H9 (cell line): ENCODE measurements around the gene TSPAN18. TPM values are rescaled to one million over a fixed set of nuclear protein-coding genes. Genes with fewer than 3 reads are reported as not detected.
A peak's percentile ranks its signal among the peaks of the same experiment; 100 is the strongest.

Experiments
- DNase-seq: peaks from one replicate; pipeline ENCODE4 v3.0.0-alpha.2; 2017
- H2AFZ ChIP-seq: one replicate; pipeline ENCODE4 v1.6.1; 2013; ENCODE audit warnings: mild to moderate bottlenecking, low read length, control low read depth, moderate library complexity
- H2AK5ac ChIP-seq: 2 replicates; pipeline ENCODE4 v1.6.1; 2013; ENCODE audit warnings: low read length, control low read depth, mixed read lengths; ENCODE audit not compliant: insufficient read length
- H2BK120ac ChIP-seq: one replicate; pipeline ENCODE4 v1.6.1; 2013; ENCODE audit warnings: low read depth, mild to moderate bottlenecking, low read length, control low read depth, inconsistent platforms; ENCODE audit not compliant: poor library complexity, severe bottlenecking
- H2BK12ac ChIP-seq: 2 replicates; pipeline ENCODE4 v1.6.1; 2013; ENCODE audit warnings: low read length, control low read depth, mixed read lengths, low read depth; ENCODE audit not compliant: insufficient read length
- H2BK15ac ChIP-seq: 2 replicates; pipeline ENCODE4 v1.6.1; 2013; ENCODE audit warnings: low read depth, low read length, control low read depth
- H2BK20ac ChIP-seq: one replicate; pipeline ENCODE4 v1.6.1; 2013; ENCODE audit warnings: low read depth, mild to moderate bottlenecking, low read length, control low read depth, inconsistent platforms; ENCODE audit not compliant: poor library complexity, severe bottlenecking
- H2BK5ac ChIP-seq: 2 replicates; pipeline ENCODE4 v1.6.1; 2013; ENCODE audit warnings: low read length, control low read depth, mixed read lengths; ENCODE audit not compliant: insufficient read length
- H3K14ac ChIP-seq: 2 replicates; pipeline ENCODE4 v1.6.1; 2013; ENCODE audit warnings: low read length, control low read depth; ENCODE audit not compliant: insufficient read depth
- H3K18ac ChIP-seq: 2 replicates; pipeline ENCODE4 v1.6.1; 2013; ENCODE audit warnings: low read depth, mild to moderate bottlenecking, mixed read lengths, low read length, control low read depth; ENCODE audit not compliant: insufficient read length
- H3K23ac ChIP-seq: 2 replicates; pipeline ENCODE4 v1.6.1; 2013; ENCODE audit warnings: low read length, control low read depth, mixed read lengths, low read depth; ENCODE audit not compliant: insufficient read length
- H3K23me2 ChIP-seq: 2 replicates; pipeline ENCODE4 v1.6.1; 2013; ENCODE audit warnings: low read depth, mild to moderate bottlenecking, mixed read lengths, low read length, control low read depth; ENCODE audit not compliant: insufficient read length, poor library complexity, severe bottlenecking
- H3K27ac ChIP-seq: 2 replicates; pipeline ENCODE4 v1.5.1; 2013; ENCODE audit warnings: low read length, control low read depth, mixed read lengths, low read depth; ENCODE audit not compliant: insufficient read length
- H3K27me3 ChIP-seq: 2 replicates; pipeline ENCODE4 v1.6.1; 2013; ENCODE audit warnings: low read length, control low read depth, inconsistent platforms; ENCODE audit not compliant: insufficient read depth
- H3K4ac ChIP-seq: 2 replicates; pipeline ENCODE4 v1.6.1; 2013; ENCODE audit warnings: low read depth, mild to moderate bottlenecking, control low read depth, inconsistent platforms, low read length, moderate library complexity
- H3K4me1 ChIP-seq: 2 replicates; pipeline ENCODE4 v1.6.1; 2013; ENCODE audit warnings: low read length, control low read depth, inconsistent platforms; ENCODE audit not compliant: insufficient read depth
- H3K4me2 ChIP-seq: 2 replicates; pipeline ENCODE4 v1.6.1; 2013; ENCODE audit warnings: low read length, control low read depth, mixed read lengths; ENCODE audit not compliant: insufficient read length, insufficient read depth
- H3K56ac ChIP-seq: 2 replicates; pipeline ENCODE4 v1.6.1; 2013; ENCODE audit warnings: low read depth, mild to moderate bottlenecking, mixed read lengths, low read length, control low read depth; ENCODE audit not compliant: insufficient read length
- H3K79me1 ChIP-seq: 2 replicates; pipeline ENCODE4 v1.6.1; 2013; ENCODE audit warnings: low read depth, mild to moderate bottlenecking, moderate library complexity, low read length, control low read depth, inconsistent platforms; ENCODE audit not compliant: insufficient read depth, poor library complexity, severe bottlenecking
- H3K79me2 ChIP-seq: 2 replicates; pipeline ENCODE4 v1.6.1; 2013; ENCODE audit warnings: low read length, control low read depth, inconsistent platforms; ENCODE audit not compliant: insufficient read depth
- H3K9ac ChIP-seq: 2 replicates; pipeline ENCODE4 v1.6.1; 2013; ENCODE audit warnings: low read length, control low read depth, mixed read lengths; ENCODE audit not compliant: insufficient read length; ENCODE audit errors: extremely low read depth
- H3K9me3 ChIP-seq: one replicate; pipeline ENCODE4 v1.6.1; 2013; ENCODE audit warnings: low read depth, low read length, inconsistent platforms; ENCODE audit not compliant: control insufficient read depth
- H3T11ph ChIP-seq: one replicate; pipeline ENCODE4 v1.6.1; 2013; ENCODE audit warnings: mild to moderate bottlenecking, low read length, control low read depth, inconsistent platforms
- H4K20me1 ChIP-seq: one replicate; pipeline ENCODE4 v1.6.1; 2013; ENCODE audit not compliant: control insufficient read depth, insufficient read length, insufficient read depth
- H4K5ac ChIP-seq: 2 replicates; pipeline ENCODE4 v1.6.1; 2013; ENCODE audit warnings: low read depth, mild to moderate bottlenecking, mixed read lengths, low read length, control low read depth; ENCODE audit not compliant: insufficient read length
- H4K8ac ChIP-seq: replicated peaks from 2 replicates; pipeline ENCODE4 v1.6.1; 2013; ENCODE audit warnings: low read length, control low read depth, mixed read lengths, low read depth; ENCODE audit not compliant: insufficient read length
- H4K91ac ChIP-seq: 2 replicates; pipeline ENCODE4 v1.6.1; 2013; ENCODE audit warnings: low read depth, mild to moderate bottlenecking, moderate library complexity, mixed read lengths, low read length, control low read depth; ENCODE audit not compliant: insufficient read length
- H3K27ac Mint-ChIP-seq, 3 experiments: 2 replicates in 2 of 3; 3 replicates in 1 of 3; pipeline ENCODE4 v1.8.0; 2020 to 2021; ENCODE audit warnings: mixed read lengths in 3 of 3, mild to moderate bottlenecking in 1 of 3, moderate library complexity in 1 of 3
- H3K27me3 Mint-ChIP-seq: 2 replicates; pipeline ENCODE4 v1.8.0; 2021; ENCODE audit warnings: low read depth, mild to moderate bottlenecking, moderate library complexity, mixed read lengths
- H3K36me3 Mint-ChIP-seq, 3 experiments: 2 replicates in 2 of 3; 3 replicates in 1 of 3; pipeline ENCODE4 v1.8.0; 2020 to 2021; ENCODE audit warnings: low read depth in 3 of 3, mixed read lengths in 3 of 3; ENCODE audit not compliant: insufficient read depth in 1 of 3
- H3K4me1 Mint-ChIP-seq, 2 experiments: 2 replicates each; pipeline ENCODE4 v1.8.0; 2020; ENCODE audit warnings: mixed read lengths in 2 of 2
- H3K4me3 Mint-ChIP-seq, 2 experiments: 2 replicates in 1 of 2; 3 replicates in 1 of 2; pipeline ENCODE4 v1.8.0; 2020 to 2021; ENCODE audit warnings: mild to moderate bottlenecking in 2 of 2, mixed read lengths in 2 of 2, moderate library complexity in 1 of 2
- H3K9me3 Mint-ChIP-seq, 2 experiments: 2 replicates in 1 of 2; 3 replicates in 1 of 2; pipeline ENCODE4 v1.8.0; 2020; ENCODE audit warnings: mild to moderate bottlenecking in 2 of 2, mixed read lengths in 2 of 2, moderate library complexity in 1 of 2
- CTCF ChIP-seq: fragments of 200-600 bp; sonication (generic); conservative IDR thresholded peaks from 3 replicates; pipeline ENCODE4 v1.8.0; 2021; ENCODE audit warnings: antibody characterized with exemption, mild to moderate bottlenecking
- WGBS: extraction: QIAGEN DNeasy Blood & Tissue Kit; methylation state at CpG from one replicate; pipeline ENCODE4 v1.1.7; 2013; ENCODE audit warnings: missing lambda C conversion rate, low lambda C conversion rate, mixed read lengths; ENCODE audit not compliant: insufficient read length; ENCODE audit errors: extremely low coverage; 5-methylcytosine and 5-hydroxymethylcytosine counted together
- total RNA-seq: library from RNA; stranded (reverse); gene quantifications from 2 replicates; pipeline ENCODE4 v1.2.1, GENCODE V29; 2021

Gene TSPAN18
- total RNA-seq, 1 experiment from 2014 or later = 25.3 TPM

- Mint-ChIP-seq H3K4me1 (peaks cover 32 to 50% of the 10 kb centered on the region in 2 experiments), H3K27me3 (peaks cover 6% of the 10 kb centered on the region), H3K36me3 (peaks cover 7 to 11% (median 8%) of the 10 kb centered on the region in 3 experiments), H3K4me3 (no peak overlapping the region), H3K9me3 (peaks cover 9% of the 10 kb centered on the region in 2 experiments), H3K27ac (peak overlapping the region in 1 of 3 experiments; percentile 12; a peak in 1 of 7 replicates)
- no peak overlapping the region for H3T11ph ChIP-seq
- WGBS = no CpG with 5 or more reads among the region's 8 CpGs
- no peak for DNase-seq
- H4K8ac ChIP-seq = no peak overlapping the region
- H4K5ac ChIP-seq = no peak overlapping the region
- H3K27ac ChIP-seq = no peak overlapping the region
- H3K27me3 ChIP-seq = no peaks in the 10 kb centered on the region
- no peaks in the 10 kb centered on the region for H3K79me1 ChIP-seq
- no peak overlapping the region for H4K91ac ChIP-seq
- no peak overlapping the region for H2AFZ ChIP-seq
- no peak overlapping the region for H2BK20ac ChIP-seq
- no peak overlapping the region for H2BK5ac ChIP-seq
- no peak overlapping the region for H3K9ac ChIP-seq
- no peak overlapping the region for H2BK15ac ChIP-seq
- no peak overlapping the region for H3K23ac ChIP-seq
- H2BK12ac ChIP-seq = no peak overlapping the region
- H3K79me2 ChIP-seq = no peaks in the 10 kb centered on the region
- H2AK5ac ChIP-seq = no peak overlapping the region
- H3K18ac ChIP-seq = no peak overlapping the region
- no peak overlapping the region for H3K4me2 ChIP-seq
- no peak overlapping the region for H3K14ac ChIP-seq
- H4K20me1 ChIP-seq = no peaks in the 10 kb centered on the region
- no peak overlapping the region for H3K56ac ChIP-seq
- H3K4ac ChIP-seq = no peak overlapping the region
- H3K4me1 ChIP-seq = no peaks in the 10 kb centered on the region; the same call in 1 of the 2 replicates
- H3K23me2 ChIP-seq = no peaks in the 10 kb centered on the region
- H2BK120ac ChIP-seq = no peak overlapping the region
- TF ChIP-seq CTCF = no peak
- H3K9me3 ChIP-seq = no peaks in the 10 kb centered on the region
Observed at GRCh38 chr11:44849922-44850321, 123.2 kb downstream of the TSPAN18 start.
